ENCODE measurements around the gene CLCN5. TPM values are rescaled to one million over a fixed set of nuclear protein-coding genes. Genes with fewer than 3 reads are reported as not detected.

Gene CLCN5
- total RNA-seq, 4 donors from 2014 or later: 2.7 to 13.1 (median 6.8) TPM

GRCh38 chrX:49978176-49978575 lies 55.8 kb downstream of the CLCN5 start:
- Histone ChIP-seq H3K4me3 (no peak overlapping the region), H3K36me3 (no peaks in the 10 kb centered on the region), H3K9me3 (no peaks in the 10 kb centered on the region), H3K27me3 (no peaks in the 10 kb centered on the region), H3K4me1 (peaks cover 0 to 2% of the 10 kb centered on the region in 2 donors), H3K27ac (peak overlapping the region in 1 of 4 donors; percentile 29)
- TF ChIP-seq POLR2A (IDR thresholded peaks at IDR 0.05): no peak
- TF ChIP-seq CTCF (IDR thresholded peaks at IDR 0.05 in 4 of 5, conservative IDR thresholded peaks at IDR 0.05 in 1 of 5): no peak
- intact Hi-C loops (cut with DNase I; ENCODE audit: low total_unique reads): no loop called here
- DNase-seq: no peak
- no peak for ATAC-seq
- in situ Hi-C loops (cut with MboI; ENCODE audit: low sequenced_read_pairs in 4 of 4): no loop called here

GRCh38 chrX:49986058-49986457 lies 63.7 kb downstream of the CLCN5 start:
- in situ Hi-C loops (cut with MboI; ENCODE audit: low sequenced_read_pairs in 4 of 4): no loop called here
- Histone ChIP-seq H3K27ac (no peak overlapping the region), H3K27me3 (no peaks in the 10 kb centered on the region), H3K9me3 (no peaks in the 10 kb centered on the region), H3K4me1 (no peaks in the 10 kb centered on the region), H3K4me3 (no peak overlapping the region), H3K36me3 (no peaks in the 10 kb centered on the region)
- TF ChIP-seq POLR2A (IDR thresholded peaks at IDR 0.05): no peak
- no peak for TF ChIP-seq CTCF (IDR thresholded peaks at IDR 0.05 in 4 of 5, conservative IDR thresholded peaks at IDR 0.05 in 1 of 5)
- DNase-seq (no peak), ATAC-seq (no peak)
- intact Hi-C loops (cut with DNase I; ENCODE audit: low total_unique reads): no loop called here

- TF ChIP-seq POLR2A (IDR thresholded peaks at IDR 0.05) (no peak), CTCF (IDR thresholded peaks at IDR 0.05 in 4 of 5, conservative IDR thresholded peaks at IDR 0.05 in 1 of 5) (no peak)
- H3K27me3 ChIP-seq: no peaks in the 10 kb centered on the region
- intact Hi-C loops (cut with DNase I; ENCODE audit: low total_unique reads): no loop called here
- H3K4me1 ChIP-seq: peaks cover 0 to 4% of the 10 kb centered on the region in 2 donors
- ATAC-seq (no peak), DNase-seq (no peak)
- no peaks in the 10 kb centered on the region for H3K36me3 ChIP-seq
- in situ Hi-C loops (cut with MboI; ENCODE audit: low sequenced_read_pairs in 4 of 4): no loop called here
- H3K27ac ChIP-seq: no peak overlapping the region
- H3K9me3 ChIP-seq: no peaks in the 10 kb centered on the region
- H3K4me3 ChIP-seq: no peak overlapping the region
Observed at GRCh38 chrX:49987651-49988050, 65.3 kb downstream of the CLCN5 start.

- TF ChIP-seq CTCF (IDR thresholded peaks at IDR 0.05 in 4 of 5, conservative IDR thresholded peaks at IDR 0.05 in 1 of 5) (no peak), POLR2A (IDR thresholded peaks at IDR 0.05) (no peak)
- ATAC-seq (no peak), DNase-seq (no peak)
- in situ Hi-C loops (cut with MboI; ENCODE audit: low sequenced_read_pairs in 4 of 4): no loop called here
- Histone ChIP-seq H3K4me1 (peaks cover 0 to 4% of the 10 kb centered on the region in 2 donors), H3K36me3 (no peaks in the 10 kb centered on the region), H3K27ac (no peak overlapping the region), H3K4me3 (no peak overlapping the region), H3K9me3 (no peaks in the 10 kb centered on the region), H3K27me3 (no peaks in the 10 kb centered on the region)
- intact Hi-C loops (cut with DNase I; ENCODE audit: low total_unique reads): no loop called here
Observed at GRCh38 chrX:49988143-49988542, 65.7 kb downstream of the CLCN5 start.

- Histone ChIP-seq H3K4me1 (peaks cover 4 to 10% of the 10 kb centered on the region in 2 donors), H3K27ac (no peak overlapping the region), H3K27me3 (no peaks in the 10 kb centered on the region), H3K36me3 (no peaks in the 10 kb centered on the region), H3K9me3 (no peaks in the 10 kb centered on the region), H3K4me3 (no peak overlapping the region)
- DNase-seq (no peak), ATAC-seq (no peak)
- TF ChIP-seq POLR2A (IDR thresholded peaks at IDR 0.05) (no peak), CTCF (IDR thresholded peaks at IDR 0.05 in 4 of 5, conservative IDR thresholded peaks at IDR 0.05 in 1 of 5) (no peak)
- intact Hi-C loops (cut with DNase I; ENCODE audit: low total_unique reads): loop anchor here (10.0 kb wide), 1 partner anchor 67 kb away; the partner anchor contains the start of gene CLCN5
- in situ Hi-C loops (cut with MboI; ENCODE audit: low sequenced_read_pairs in 4 of 4): no loop called here
Observed at GRCh38 chrX:49991758-49992157, 69.4 kb downstream of the CLCN5 start.

All from gastrocnemius medialis (tissue), 4 donors.